PC-3 (cell line): ENCODE results near the gene CTXND2. TPM values are rescaled to one million over a fixed set of nuclear protein-coding genes. Genes with fewer than 3 reads are reported as not detected.

Experiments used
- ATAC-seq: fragments of 200-7000 bp; cut with Tn5 transposase; 2 replicates; pipeline ENCODE4 v1.9.1; 2020; ENCODE audit warnings: mild to moderate bottlenecking, moderate library complexity
- BruUV-seq: library from RNA; stranded (reverse); fragments of 400-500 nt; replicated peaks from 2 replicates; lab custom pipeline; 2021; lab: Mats Ljungman, UMichigan
- CTCF ChIA-PET: fragments of 300-600 bp; sonication (Branson Sonifier 250); formaldehyde crosslinking; loops from one replicate; lab custom pipeline; 2022; ENCODE audit warnings: antibody characterized with exemption; lab: Charles Lee
- POLR2A ChIA-PET: fragments of 300-600 bp; sonication (Branson Sonifier 250); formaldehyde crosslinking; loops from one replicate; lab custom pipeline; 2022; ENCODE audit warnings: antibody characterized with exemption; ENCODE audit not compliant: unreplicated experiment; lab: Charles Lee
- DNase-seq: peaks from one replicate; pipeline ENCODE4 v3.0.0-alpha.2; 2015
- H2AFZ ChIP-seq: fragments of 300-600 bp; sonication (generic); 2 replicates; pipeline ENCODE4 v1.6.0; 2016; ENCODE audit warnings: antibody characterized with exemption, low read length
- H3F3A ChIP-seq: fragments of 300-600 bp; sonication (generic); one replicate; pipeline ENCODE4 v1.6.0; 2017; ENCODE audit warnings: antibody characterized with exemption, low read length, control low read depth, mild to moderate bottlenecking; ENCODE audit not compliant: unreplicated experiment
- H3K27ac ChIP-seq: fragments of 300-600 bp; sonication (generic); 2 replicates; pipeline ENCODE4 v1.5.1; 2016; ENCODE audit warnings: mild to moderate bottlenecking, low read length
- H3K27me3 ChIP-seq: fragments of 300-600 bp; sonication (generic); 2 replicates; pipeline ENCODE4 v1.6.1; 2016; ENCODE audit warnings: low read length, mixed read lengths
- H3K36me3 ChIP-seq: fragments of 300-600 bp; sonication (generic); 2 replicates; pipeline ENCODE4 v1.6.1; 2016; ENCODE audit warnings: low read depth, mixed run types, low read length, mixed read lengths
- H3K4me1 ChIP-seq: fragments of 300-600 bp; sonication (generic); 2 replicates; pipeline ENCODE4 v1.5.1; 2016; ENCODE audit warnings: low read length; ENCODE audit not compliant: insufficient read depth
- H3K4me2 ChIP-seq: fragments of 300-600 bp; sonication (generic); 2 replicates; pipeline ENCODE4 v1.6.0; 2016; ENCODE audit warnings: low read length
- H3K4me3 ChIP-seq: fragments of 300-600 bp; sonication (generic); 2 replicates; pipeline ENCODE4 v1.5.1; 2016; ENCODE audit warnings: mild to moderate bottlenecking, low read length, mixed read lengths
- H3K79me2 ChIP-seq: fragments of 300-600 bp; sonication (generic); 2 replicates; pipeline ENCODE4 v1.6.1; 2017; ENCODE audit warnings: low read length, mixed read lengths
- H3K9ac ChIP-seq: fragments of 300-600 bp; sonication (generic); 2 replicates; pipeline ENCODE4 v1.6.0; 2016; ENCODE audit warnings: mild to moderate bottlenecking, low read length
- H3K9me2 ChIP-seq: fragments of 300-600 bp; sonication (generic); replicated peaks from 2 replicates; pipeline ENCODE4 v1.6.1; 2016; ENCODE audit warnings: mixed run types, low read length, mixed read lengths
- H3K9me3 ChIP-seq: fragments of 300-600 bp; sonication (generic); 2 replicates; pipeline ENCODE4 v1.6.1; 2016; ENCODE audit warnings: low read length, mixed read lengths
- H4K20me1 ChIP-seq: fragments of 300-600 bp; sonication (generic); 2 replicates; pipeline ENCODE4 v1.6.1; 2016; ENCODE audit warnings: low read length, mixed read lengths
- EZH2 ChIP-seq: fragments of 300-600 bp; sonication (generic); IDR thresholded peaks from one replicate; pipeline ENCODE4 v1.6.1; 2017; ENCODE audit warnings: antibody characterized with exemption, mild to moderate bottlenecking, low read length; ENCODE audit not compliant: unreplicated experiment
- EZH2phosphoT487 ChIP-seq: fragments of 300-600 bp; sonication (generic); IDR thresholded peaks from 2 replicates; pipeline ENCODE4 v1.6.1; 2018; ENCODE audit warnings: mild to moderate bottlenecking, antibody characterized with exemption, low read length, borderline replicate concordance
- intact Hi-C: fragments of 100-400 bp; cut with micrococcal nuclease; formaldehyde crosslinking; loops from 2 replicates; pipeline ENCODE4 v1.9.0; 2023
- total RNA-seq: library from RNA; depleted of rRNA; stranded (reverse); fragments of >200 nt; gene quantifications from 2 replicates; pipeline ENCODE4 v1.2.3, GENCODE V29; 2014
- TF ChIP-seq, protein P1 (sequence below): fragments of 300-600 bp; sonication (generic); conservative IDR thresholded peaks from 2 replicates; pipeline ENCODE4 v1.5.1; 2017; ENCODE audit warnings: antibody characterized with exemption, low read depth, mild to moderate bottlenecking, low read length

The CTXND2 gene
- total RNA-seq, 1 experiment from 2014 or later: not detected

DNA sequence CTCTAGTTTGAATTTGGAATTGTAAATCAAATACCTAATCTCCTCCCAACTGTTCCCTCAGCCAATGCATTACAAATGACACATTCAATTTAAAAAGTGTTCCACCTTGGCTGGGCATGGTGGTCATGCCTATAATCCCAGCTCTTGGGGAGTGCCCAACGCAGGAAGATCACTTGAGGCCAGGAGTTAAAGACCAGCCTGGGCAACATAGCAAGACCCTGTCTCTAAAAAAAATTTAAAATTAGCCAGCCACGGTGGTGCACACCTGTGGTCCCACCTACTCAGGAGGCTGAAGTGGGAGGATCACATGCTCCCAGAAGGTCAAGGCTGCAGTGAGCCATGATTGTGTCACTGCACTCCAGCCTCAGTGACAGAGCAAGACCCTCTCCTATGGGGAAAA lies 14.4 kb upstream of the CTXND2 start:
- Histone ChIP-seq H3K4me2 (no peak overlapping the region), H3K79me2 (peaks cover 37% of the 10 kb centered on the region), H3K27ac (no peak overlapping the region), H3K9me2 (no peaks in the 10 kb centered on the region), H3F3A (no peaks in the 10 kb centered on the region), H3K9me3 (no peaks in the 10 kb centered on the region), H3K36me3 (peaks cover 4% of the 10 kb centered on the region; the same call in 1 of the 2 replicates), H4K20me1 (no peaks in the 10 kb centered on the region), H3K27me3 (no peaks in the 10 kb centered on the region), H2AFZ (no peak overlapping the region), H3K4me1 (peaks cover 18% of the 10 kb centered on the region), H3K9ac (no peak overlapping the region), H3K4me3 (no peak overlapping the region)
- ATAC-seq (no peak), DNase-seq (no peak)
- intact Hi-C loops: no loop called here
- TF ChIP-seq, protein P1, sequence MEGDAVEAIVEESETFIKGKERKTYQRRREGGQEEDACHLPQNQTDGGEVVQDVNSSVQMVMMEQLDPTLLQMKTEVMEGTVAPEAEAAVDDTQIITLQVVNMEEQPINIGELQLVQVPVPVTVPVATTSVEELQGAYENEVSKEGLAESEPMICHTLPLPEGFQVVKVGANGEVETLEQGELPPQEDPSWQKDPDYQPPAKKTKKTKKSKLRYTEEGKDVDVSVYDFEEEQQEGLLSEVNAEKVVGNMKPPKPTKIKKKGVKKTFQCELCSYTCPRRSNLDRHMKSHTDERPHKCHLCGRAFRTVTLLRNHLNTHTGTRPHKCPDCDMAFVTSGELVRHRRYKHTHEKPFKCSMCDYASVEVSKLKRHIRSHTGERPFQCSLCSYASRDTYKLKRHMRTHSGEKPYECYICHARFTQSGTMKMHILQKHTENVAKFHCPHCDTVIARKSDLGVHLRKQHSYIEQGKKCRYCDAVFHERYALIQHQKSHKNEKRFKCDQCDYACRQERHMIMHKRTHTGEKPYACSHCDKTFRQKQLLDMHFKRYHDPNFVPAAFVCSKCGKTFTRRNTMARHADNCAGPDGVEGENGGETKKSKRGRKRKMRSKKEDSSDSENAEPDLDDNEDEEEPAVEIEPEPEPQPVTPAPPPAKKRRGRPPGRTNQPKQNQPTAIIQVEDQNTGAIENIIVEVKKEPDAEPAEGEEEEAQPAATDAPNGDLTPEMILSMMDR: no peak
- TF ChIP-seq EZH2: no peak
- no peak for TF ChIP-seq EZH2phosphoT487
- ChIA-PET CTCF (no interaction called here), POLR2A (no interaction called here)
- BruUV-seq: no TSS peak

DNA sequence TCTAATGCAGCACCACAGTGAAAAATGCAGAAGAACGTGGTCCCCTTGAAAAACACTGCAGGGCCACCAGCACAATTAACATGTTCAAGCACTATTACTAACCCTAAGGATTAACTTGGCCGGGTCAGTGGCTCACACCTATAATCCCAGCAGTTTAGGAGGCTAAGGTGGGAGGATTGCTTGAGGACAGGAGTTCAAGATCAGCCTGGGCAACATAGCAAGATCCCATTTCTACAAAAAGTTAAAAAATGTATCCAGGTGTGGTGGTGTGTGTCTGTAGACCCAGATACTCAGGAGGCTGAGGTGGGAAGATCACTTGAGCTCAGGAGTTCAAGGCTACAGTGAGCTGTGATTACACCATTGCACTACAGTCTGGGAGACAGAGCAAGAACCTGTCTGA lies 13.4 kb upstream of the CTXND2 start:
- no peaks in the 10 kb centered on the region for H4K20me1 ChIP-seq
- CTCF ChIA-PET: no interaction called here
- ATAC-seq: no peak
- TF ChIP-seq, protein P1: no peak
- TF ChIP-seq EZH2 (no peak), EZH2phosphoT487 (no peak)
- no peaks in the 10 kb centered on the region for H3K9me3 ChIP-seq
- no peak overlapping the region for H3K4me3 ChIP-seq
- no peaks in the 10 kb centered on the region for H3K9me2 ChIP-seq
- no peak overlapping the region for H2AFZ ChIP-seq
- DNase-seq: no peak
- BruUV-seq: no TSS peak
- intact Hi-C loops: no loop called here
- H3F3A ChIP-seq: no peaks in the 10 kb centered on the region
- no peak overlapping the region for H3K9ac ChIP-seq
- H3K79me2 ChIP-seq: peaks cover 37% of the 10 kb centered on the region
- H3K27ac ChIP-seq: no peak overlapping the region
- no peaks in the 10 kb centered on the region for H3K27me3 ChIP-seq
- H3K36me3 ChIP-seq: peaks cover 4% of the 10 kb centered on the region; the same call in 1 of the 2 replicates
- POLR2A ChIA-PET: no interaction called here
- no peak overlapping the region for H3K4me2 ChIP-seq
- H3K4me1 ChIP-seq: peaks cover 18% of the 10 kb centered on the region

DNA sequence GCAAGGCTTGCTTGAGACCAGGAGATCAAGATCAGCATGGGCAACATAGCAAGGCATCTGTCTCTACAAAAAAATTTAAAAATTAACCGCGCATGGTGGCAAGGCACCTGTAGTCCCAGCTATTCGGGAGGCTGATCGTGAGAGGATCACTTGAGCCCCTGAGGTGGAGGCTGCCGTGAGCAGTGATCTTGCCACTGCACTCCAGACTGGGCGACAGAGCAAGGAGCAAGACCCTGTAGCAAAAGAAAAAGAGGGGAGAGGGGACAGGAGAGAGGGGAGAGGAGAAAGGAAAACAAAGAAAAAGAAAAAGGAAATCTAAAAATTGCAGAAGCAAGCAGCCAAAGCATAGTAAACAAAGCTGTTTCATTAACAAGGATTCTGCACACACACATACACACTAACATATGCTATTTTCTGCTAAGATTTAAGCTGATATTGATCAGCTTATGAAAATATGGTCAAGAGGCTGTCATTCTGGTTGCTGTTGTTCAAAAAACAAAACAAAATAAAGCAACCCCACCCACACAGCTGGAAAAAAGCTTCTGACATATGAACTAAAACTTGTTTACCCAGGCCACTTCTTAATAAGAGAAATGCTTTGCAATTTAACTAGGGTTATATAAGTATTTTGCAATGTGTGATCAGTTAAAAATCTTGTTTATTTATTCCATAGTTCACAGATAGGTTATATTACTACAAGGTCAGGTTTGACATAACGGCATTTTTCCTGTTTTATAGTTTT lies 12.3 kb upstream of the CTXND2 start:
- intact Hi-C loops: loop anchor here (5.0 kb wide), 1 partner anchor 262 kb away; no protein-coding TSS in a partner anchor
- no peaks in the 10 kb centered on the region for H3K9me3 ChIP-seq
- no peaks in the 10 kb centered on the region for H3F3A ChIP-seq
- H3K27ac ChIP-seq: no peak overlapping the region
- no peaks in the 10 kb centered on the region for H4K20me1 ChIP-seq
- H3K9me2 ChIP-seq: no peaks in the 10 kb centered on the region
- H2AFZ ChIP-seq: peak overlapping the region; percentile 54
- H3K4me2 ChIP-seq: peak overlapping the region; percentile 92
- H3K79me2 ChIP-seq: peaks cover 37% of the 10 kb centered on the region
- BruUV-seq: no TSS peak
- ATAC-seq (no peak), DNase-seq (no peak)
- TF ChIP-seq EZH2 (no peak), EZH2phosphoT487 (no peak)
- TF ChIP-seq, protein P1: no peak
- ChIA-PET POLR2A (interaction anchor here (0.6 kb wide), 1 partner anchor 184 kb away, joined by 3 read pairs; no protein-coding TSS in a partner anchor), CTCF (no interaction called here)
- no peaks in the 10 kb centered on the region for H3K27me3 ChIP-seq
- no peak overlapping the region; the same call in 1 of the 2 replicates for H3K9ac ChIP-seq
- H3K36me3 ChIP-seq: peaks cover 4% of the 10 kb centered on the region; the same call in 1 of the 2 replicates
- peaks cover 18% of the 10 kb centered on the region for H3K4me1 ChIP-seq
- H3K4me3 ChIP-seq: peak overlapping the region; percentile 74
